B cell (primary cell): ENCODE data around the gene CELF4. TPM values are rescaled to one million over a fixed set of nuclear protein-coding genes. Genes with fewer than 3 reads are reported as not detected.

ENCODE experiments used
- ATAC-seq: fragments of 200-7000 bp; cut with Tn5 transposase; one replicate; pipeline ENCODE4 v1.10.0; 2021; ENCODE audit warnings: low read depth, mild to moderate bottlenecking, moderate number of reproducible peaks, moderate library complexity
- CTCF ChIA-PET: fragments of 350-600 bp; sonication (Branson Sonifier 250); formaldehyde crosslinking; loops from one replicate; lab custom pipeline; 2021; ENCODE audit warnings: antibody characterized with exemption, inconsistent platforms; lab: Charles Lee
- POLR2A ChIA-PET: fragments of 350-600 bp; sonication (Branson Sonifier 250); formaldehyde crosslinking; loops from one replicate; lab custom pipeline; 2021; ENCODE audit warnings: antibody characterized with exemption; lab: Charles Lee
- DNase-seq: peaks from one replicate; pipeline ENCODE4 v3.0.0; 2013
- H2AFZ ChIP-seq: 2 replicates; pipeline ENCODE4 v1.6.1; 2012; ENCODE audit warnings: mild to moderate bottlenecking, low read depth, low read length; ENCODE audit not compliant: insufficient read depth, poor library complexity, severe bottlenecking
- H3K27ac ChIP-seq, 2 donors: 1 replicate in 1 of 2; 2 replicates in 1 of 2; pipeline ENCODE4 v1.5.1; 2012 to 2013; ENCODE audit warnings: low read length in 2 of 2, mild to moderate bottlenecking in 2 of 2, moderate library complexity in 1 of 2
- H3K27me3 ChIP-seq, 4 experiments: fragments of 200-600 bp in 1 of 4; sonication (generic) in 1 of 4; replicated peaks in 1 of 4; 1 replicate in 2 of 4; 2 replicates in 2 of 4; pipeline versions ENCODE4 v1.6.1 to v1.7.0; 2013 to 2016; ENCODE audit warnings: low read length in 3 of 4, mild to moderate bottlenecking in 2 of 4, mixed read lengths in 1 of 4, moderate library complexity in 1 of 4; ENCODE audit not compliant: insufficient read depth in 4 of 4, control insufficient read depth in 3 of 4; ENCODE audit errors: control extremely low read depth in 1 of 4
- H3K36me3 ChIP-seq, 2 experiments: replicated peaks in 1 of 2; 1 replicate in 1 of 2; 2 replicates in 1 of 2; pipeline versions ENCODE4 v1.6.1 to v1.7.1; 2013; ENCODE audit warnings: low read length in 1 of 2; ENCODE audit not compliant: insufficient read depth in 2 of 2, control insufficient read depth in 1 of 2; ENCODE audit errors: control extremely low read depth in 1 of 2, extremely low read depth in 1 of 2
- H3K4me1 ChIP-seq, 2 donors: fragments of 200-600 bp in 1 of 2; sonication (generic) in 1 of 2; 1 replicate in 1 of 2; 2 replicates in 1 of 2; pipeline versions ENCODE4 v1.5.1 to v1.6.1; 2013 to 2017; ENCODE audit warnings: low read length in 2 of 2; ENCODE audit not compliant: control insufficient read depth in 2 of 2, insufficient read depth in 2 of 2
- H3K4me2 ChIP-seq: replicated peaks from 2 replicates; pipeline ENCODE3; 2012; ENCODE audit warnings: mild to moderate bottlenecking, low read depth, low read length; ENCODE audit not compliant: poor library complexity, severe bottlenecking
- H3K4me3 ChIP-seq, 5 experiments: fragments of 200-600 bp in 1 of 5; sonication (generic) in 1 of 5; 1 replicate in 3 of 5; 2 replicates in 2 of 5; pipeline versions ENCODE4 v1.5.1 to v1.7.0; 2011 to 2016; ENCODE audit warnings: low read length in 4 of 5, mild to moderate bottlenecking in 4 of 5, low read depth in 2 of 5, control low read depth in 1 of 5, moderate library complexity in 1 of 5; ENCODE audit not compliant: insufficient read depth in 1 of 5; ENCODE audit errors: control extremely low read depth in 1 of 5, extremely low read depth in 1 of 5
- H3K79me2 ChIP-seq: fragments of 200-600 bp; sonication (generic); one replicate; pipeline ENCODE4 v1.6.0; 2016; ENCODE audit warnings: low read length; ENCODE audit not compliant: control insufficient read depth, insufficient read depth
- H3K9ac ChIP-seq: fragments of 200-600 bp; sonication (generic); 2 replicates; pipeline ENCODE4 v1.6.1; 2017; ENCODE audit warnings: mild to moderate bottlenecking, low read length, moderate library complexity
- H3K9me3 ChIP-seq, 3 donors: one replicate each; pipeline versions ENCODE4 v1.6.1 to v1.7.1; 2013; ENCODE audit warnings: low read length in 2 of 3; ENCODE audit not compliant: control insufficient read depth in 2 of 3, insufficient read depth in 1 of 3; ENCODE audit errors: control extremely low read depth in 1 of 3
- H4K20me1 ChIP-seq: 2 replicates; pipeline ENCODE4 v1.6.0; 2012; ENCODE audit warnings: mild to moderate bottlenecking, low read length; ENCODE audit not compliant: insufficient read depth, control insufficient read depth, poor library complexity, severe bottlenecking
- H3K27ac Mint-ChIP-seq: one replicate; pipeline ENCODE4 v1.8.0; 2021; ENCODE audit warnings: mixed read lengths
- H3K27me3 Mint-ChIP-seq: one replicate; pipeline ENCODE4 v1.8.0; 2021; ENCODE audit warnings: mixed read lengths
- H3K4me1 Mint-ChIP-seq: one replicate; pipeline ENCODE4 v1.8.0; 2021; ENCODE audit warnings: mixed read lengths
- H3K4me3 Mint-ChIP-seq: one replicate; pipeline ENCODE4 v1.8.0; 2021; ENCODE audit warnings: mixed read lengths
- H3K9me3 Mint-ChIP-seq: one replicate; pipeline ENCODE4 v1.8.0; 2022; ENCODE audit warnings: mixed read lengths; ENCODE audit not compliant: insufficient read depth
- CTCF ChIP-seq: fragments of 200-600 bp; IDR thresholded peaks from one replicate; pipeline ENCODE4 v1.8.0; 2022; ENCODE audit warnings: antibody characterized with exemption, mild to moderate bottlenecking
- EZH2 ChIP-seq: IDR thresholded peaks from 2 replicates; pipeline ENCODE4 v1.6.1; 2012; ENCODE audit warnings: borderline replicate concordance, low read depth, mild to moderate bottlenecking, moderate library complexity, low read length; ENCODE audit not compliant: insufficient read depth, poor library complexity, severe bottlenecking
- WGBS: methylation state at CpG from one replicate; pipeline ENCODE4 v1.1.5; 2013; ENCODE audit warnings: missing lambda C conversion rate; ENCODE audit not compliant: insufficient coverage; 5-methylcytosine and 5-hydroxymethylcytosine counted together
- intact Hi-C: fragments of 100-400 bp; cut with micrococcal nuclease; formaldehyde crosslinking; loops from one replicate; pipeline ENCODE4 v1.10.0; 2022
- polyA plus RNA-seq: library from polyadenylated mRNA; depleted of rRNA; stranded (reverse); fragments of >200 nt; gene quantifications from 2 replicates; pipeline ENCODE4 v1.2.3, GENCODE V29; 2012
- total RNA-seq, 2 donors: library from RNA; stranded (reverse); fragments of 120-200 nt in 1 of 2; gene quantifications; 1 replicate in 1 of 2; 2 replicates in 1 of 2; pipeline versions ENCODE4 v1.2.3 to v1.2.4, GENCODE V29; 2013 to 2022

Gene CELF4
- total and polyA plus RNA-seq, 2 donors (not counting 1 experiment from before 2014, with no cell fraction given) = not detected

GRCh38 chr18:37553633-37554398 lies 11.8 kb downstream of the CELF4 start:
- Histone ChIP-seq H2AFZ (no peak overlapping the region), H3K9ac (no peak overlapping the region), H3K4me3 (no peak overlapping the region), H3K9me3 (peaks cover 0 to 6% (median 0%) of the 10 kb centered on the region in 3 donors), H3K4me1 (no peaks in the 10 kb centered on the region), H4K20me1 (no peaks in the 10 kb centered on the region), H3K79me2 (no peaks in the 10 kb centered on the region), H3K4me2 (no peak overlapping the region), H3K27me3 (no peaks in the 10 kb centered on the region), H3K27ac (no peak overlapping the region), H3K36me3 (no peaks in the 10 kb centered on the region)
- no peak for ATAC-seq
- intact Hi-C loops = no loop called here
- POLR2A ChIA-PET = no interaction called here
- peaks cover 12% of the 10 kb centered on the region for H3K27me3 Mint-ChIP-seq
- CTCF ChIA-PET = no interaction called here
- H3K4me1 Mint-ChIP-seq = no peaks in the 10 kb centered on the region
- no peaks in the 10 kb centered on the region for H3K9me3 Mint-ChIP-seq
- no peak overlapping the region for H3K27ac Mint-ChIP-seq
- no peak for TF ChIP-seq CTCF
- no peak for TF ChIP-seq EZH2
- no peak for DNase-seq
- H3K4me3 Mint-ChIP-seq = no peak overlapping the region
- 72% methylated on average over 12 of the region's 18 CpGs for WGBS

- CTCF ChIA-PET = no interaction called here
- Histone ChIP-seq H3K79me2 (no peaks in the 10 kb centered on the region), H3K4me1 (no peaks in the 10 kb centered on the region), H3K4me3 (no peak overlapping the region), H2AFZ (no peak overlapping the region), H4K20me1 (no peaks in the 10 kb centered on the region), H3K4me2 (no peak overlapping the region), H3K27me3 (no peaks in the 10 kb centered on the region), H3K9ac (no peak overlapping the region), H3K36me3 (no peaks in the 10 kb centered on the region), H3K27ac (no peak overlapping the region), H3K9me3 (peaks cover 0 to 6% (median 0%) of the 10 kb centered on the region in 3 donors)
- no peaks in the 10 kb centered on the region for H3K4me1 Mint-ChIP-seq
- ATAC-seq (no peak), DNase-seq (no peak)
- intact Hi-C loops = no loop called here
- H3K9me3 Mint-ChIP-seq = no peaks in the 10 kb centered on the region
- H3K27me3 Mint-ChIP-seq = peaks cover 12% of the 10 kb centered on the region
- POLR2A ChIA-PET = no interaction called here
- 92% methylated on average over 4 of the region's 5 CpGs for WGBS
- TF ChIP-seq EZH2 = no peak
- no peak for TF ChIP-seq CTCF
- no peak overlapping the region for H3K4me3 Mint-ChIP-seq
- H3K27ac Mint-ChIP-seq = no peak overlapping the region
These were observed 13.3 kb downstream of the CELF4 start for GRCh38 chr18:37552286-37552685.
